ENCODE results near the gene PLXNB3. TPM values are rescaled to one million over a fixed set of nuclear protein-coding genes. Genes with fewer than 3 reads are reported as not detected.

PLXNB3 gene
- total and polyA plus RNA-seq, 10 donors = 0.48 to 2.8 (median 1.5) TPM

GRCh38 chrX:153726286-153727122 lies 37.5 kb upstream of the PLXNB3 start:
- no peak for TF ChIP-seq CTCF (IDR thresholded peaks at IDR 0.05 in 8 of 11, conservative IDR thresholded peaks at IDR 0.05 in 3 of 11)
- TF ChIP-seq POLR2A (IDR thresholded peaks at IDR 0.05) = no peak
- TF ChIP-seq POLR2AphosphoS5 (IDR thresholded peaks at IDR 0.05) = peak; percentile 54 to 72 (median 64)
- Histone ChIP-seq H3K4me3 (peak overlapping the region in 5 of 8 donors; percentile 28 to 88 (median 72)), H3K4me1 (peaks cover 23 to 72% (median 55%) of the 10 kb centered on the region in 6 donors), H3K36me3 (peaks cover 0 to 26% (median 0%) of the 10 kb centered on the region in 6 donors), H3K27me3 (replicated peaks in 1 of 7) (no peaks in the 10 kb centered on the region), H3K27ac (peak overlapping the region; percentile 66 to 95 (median 93)), H3K9me3 (peaks cover 0 to 3% (median 0%) of the 10 kb centered on the region in 8 donors)
- peak; percentile 92 for DNase-seq
- 6 to 42% (median 26%) methylated on average over 16 to 35 of the region's 35 CpGs; no CpG with 5 or more reads in 1 of the 5 donors for WGBS, 5 donors
- intact Hi-C loops (cut with DNase I; ENCODE audit: low total_unique reads) = no loop called here

GRCh38 chrX:153727123-153727931 lies 36.7 kb upstream of the PLXNB3 start:
- Histone ChIP-seq H3K9me3 (peaks cover 0 to 10% (median 4%) of the 10 kb centered on the region in 8 donors), H3K4me3 (peak overlapping the region in 4 of 8 donors; percentile 28 to 88 (median 72)), H3K4me1 (peaks cover 23 to 64% (median 47%) of the 10 kb centered on the region in 6 donors), H3K36me3 (peaks cover 0 to 18% (median 0%) of the 10 kb centered on the region in 6 donors), H3K27ac (peak overlapping the region; percentile 66 to 95 (median 93)), H3K27me3 (replicated peaks in 1 of 7) (no peaks in the 10 kb centered on the region)
- WGBS, 5 donors = 24 to 65% (median 34%) methylated on average over 4 to 23 of the region's 23 CpGs
- DNase-seq = peak; percentile 80
- TF ChIP-seq CTCF (IDR thresholded peaks at IDR 0.05 in 8 of 11, conservative IDR thresholded peaks at IDR 0.05 in 3 of 11) (no peak), POLR2AphosphoS5 (IDR thresholded peaks at IDR 0.05) (peak in 2 of 3 donors; percentile 8 to 32), POLR2A (IDR thresholded peaks at IDR 0.05) (no peak)
- intact Hi-C loops (cut with DNase I; ENCODE audit: low total_unique reads) = no loop called here

GRCh38 chrX:153728095-153728494 lies 36.0 kb upstream of the PLXNB3 start:
- intact Hi-C loops (cut with DNase I; ENCODE audit: low total_unique reads) = no loop called here
- Histone ChIP-seq H3K27me3 (replicated peaks in 1 of 7) (no peaks in the 10 kb centered on the region), H3K4me3 (no peak overlapping the region), H3K4me1 (peaks cover 23 to 56% (median 40%) of the 10 kb centered on the region in 6 donors), H3K9me3 (peaks cover 0 to 14% (median 4%) of the 10 kb centered on the region in 8 donors), H3K36me3 (peaks cover 0 to 18% (median 0%) of the 10 kb centered on the region in 6 donors), H3K27ac (peak overlapping the region in 6 of 8 donors; percentile 66 to 95 (median 94))
- 75 to 97% (median 88%) methylated on average over 6 of the region's 6 CpGs for WGBS, 5 donors
- peak; percentile 75 for DNase-seq
- TF ChIP-seq POLR2AphosphoS5 (IDR thresholded peaks at IDR 0.05) (no peak), CTCF (IDR thresholded peaks at IDR 0.05 in 8 of 11, conservative IDR thresholded peaks at IDR 0.05 in 3 of 11) (no peak)

Measured in spleen (tissue), 11 donors.